ENCODE measurements around the gene FRMPD4. TPM values are rescaled to one million over a fixed set of nuclear protein-coding genes. Genes with fewer than 3 reads are reported as not detected.

FRMPD4 gene
- total RNA-seq, 1 experiment from 2014 or later, result not detected

GRCh38 chrX:12308420-12308819 is 170.1 kb downstream of the FRMPD4 start:
- intact Hi-C loops (cut with micrococcal nuclease; ENCODE audit: unreplicated experiment), result no loop called here
- no peak for TF ChIP-seq CTCF (IDR thresholded peaks at IDR 0.05; ENCODE audit: insufficient read depth in 1 of 2, low read depth in 1 of 2, low read length in 1 of 2, severe bottlenecking in 1 of 2, unreplicated experiment in 1 of 2)
- H3K4me3 ChIP-seq (ENCODE audit: low read depth, low read length), result no peak overlapping the region
- no peaks in the 10 kb centered on the region for H3K9me3 Mint-ChIP-seq (ENCODE audit: unreplicated experiment)
- H3K9me3 ChIP-seq, result no peaks in the 10 kb centered on the region
- no peak for DNase-seq
- H3K36me3 ChIP-seq (ENCODE audit: control insufficient read depth, insufficient read depth, low read length), result no peaks in the 10 kb centered on the region
- H3K36me3 Mint-ChIP-seq (ENCODE audit: insufficient read depth, unreplicated experiment), result no peaks in the 10 kb centered on the region
- no peaks in the 10 kb centered on the region for H3K27me3 ChIP-seq (replicated peaks; ENCODE audit: control insufficient read depth, insufficient read depth, low read length)
- no peaks in the 10 kb centered on the region for H3K4me1 ChIP-seq
- no peak overlapping the region for H3K27ac Mint-ChIP-seq (ENCODE audit: unreplicated experiment)
- CTCF ChIA-PET, result no interaction called here
- H3K4me3 Mint-ChIP-seq (ENCODE audit: unreplicated experiment), result no peak overlapping the region
- POLR2A ChIA-PET, result no interaction called here
- no TSS peak for BruUV-seq (replicated peaks)
- no peaks in the 10 kb centered on the region for H3K4me1 Mint-ChIP-seq (ENCODE audit: low read depth, unreplicated experiment)
- peaks cover 10% of the 10 kb centered on the region for H3K27me3 Mint-ChIP-seq (ENCODE audit: insufficient read depth, unreplicated experiment)

GRCh38 chrX:12309040-12309743 is 170.9 kb downstream of the FRMPD4 start:
- H3K4me3 Mint-ChIP-seq (ENCODE audit: unreplicated experiment), result no peak overlapping the region
- peaks cover 10% of the 10 kb centered on the region for H3K27me3 Mint-ChIP-seq (ENCODE audit: insufficient read depth, unreplicated experiment)
- ChIA-PET POLR2A (no interaction called here), CTCF (no interaction called here)
- intact Hi-C loops (cut with micrococcal nuclease; ENCODE audit: unreplicated experiment), result no loop called here
- DNase-seq, result no peak
- H3K4me1 ChIP-seq, result no peaks in the 10 kb centered on the region
- no peaks in the 10 kb centered on the region for H3K9me3 Mint-ChIP-seq (ENCODE audit: unreplicated experiment)
- no peak for TF ChIP-seq CTCF (IDR thresholded peaks at IDR 0.05; ENCODE audit: insufficient read depth in 1 of 2, low read depth in 1 of 2, low read length in 1 of 2, severe bottlenecking in 1 of 2, unreplicated experiment in 1 of 2)
- H3K36me3 ChIP-seq (ENCODE audit: control insufficient read depth, insufficient read depth, low read length), result no peaks in the 10 kb centered on the region
- H3K4me1 Mint-ChIP-seq (ENCODE audit: low read depth, unreplicated experiment), result no peaks in the 10 kb centered on the region
- BruUV-seq (replicated peaks), result no TSS peak
- H3K36me3 Mint-ChIP-seq (ENCODE audit: insufficient read depth, unreplicated experiment), result no peaks in the 10 kb centered on the region
- H3K9me3 ChIP-seq, result no peaks in the 10 kb centered on the region
- H3K27ac Mint-ChIP-seq (ENCODE audit: unreplicated experiment), result no peak overlapping the region
- H3K4me3 ChIP-seq (ENCODE audit: low read depth, low read length), result no peak overlapping the region
- H3K27me3 ChIP-seq (replicated peaks; ENCODE audit: control insufficient read depth, insufficient read depth, low read length), result no peaks in the 10 kb centered on the region

GRCh38 chrX:12309744-12310076 is 171.4 kb downstream of the FRMPD4 start:
- Histone ChIP-seq H3K27me3 (replicated peaks; ENCODE audit: control insufficient read depth, insufficient read depth, low read length) (no peaks in the 10 kb centered on the region), H3K36me3 (ENCODE audit: control insufficient read depth, insufficient read depth, low read length) (no peaks in the 10 kb centered on the region), H3K9me3 (no peaks in the 10 kb centered on the region), H3K4me3 (ENCODE audit: low read depth, low read length) (no peak overlapping the region), H3K4me1 (no peaks in the 10 kb centered on the region)
- Mint-ChIP-seq H3K36me3 (ENCODE audit: insufficient read depth, unreplicated experiment) (no peaks in the 10 kb centered on the region), H3K9me3 (ENCODE audit: unreplicated experiment) (no peaks in the 10 kb centered on the region), H3K27ac (ENCODE audit: unreplicated experiment) (no peak overlapping the region), H3K4me1 (ENCODE audit: low read depth, unreplicated experiment) (no peaks in the 10 kb centered on the region), H3K4me3 (ENCODE audit: unreplicated experiment) (no peak overlapping the region), H3K27me3 (ENCODE audit: insufficient read depth, unreplicated experiment) (peaks cover 10% of the 10 kb centered on the region)
- CTCF ChIA-PET, result no interaction called here
- no peak for TF ChIP-seq CTCF (IDR thresholded peaks at IDR 0.05; ENCODE audit: insufficient read depth in 1 of 2, low read depth in 1 of 2, low read length in 1 of 2, severe bottlenecking in 1 of 2, unreplicated experiment in 1 of 2)
- intact Hi-C loops (cut with micrococcal nuclease; ENCODE audit: unreplicated experiment), result no loop called here
- BruUV-seq (replicated peaks), result no TSS peak
- DNase-seq, result no peak
- POLR2A ChIA-PET, result no interaction called here
